ENCODE results near the gene DOCK3. TPM values are rescaled to one million over a fixed set of nuclear protein-coding genes. Genes with fewer than 3 reads are reported as not detected.

The DOCK3 gene
- total RNA-seq, 4 donors from 2014 or later = 0.33 to 5.3 (median 0.50) TPM

- no peak for TF ChIP-seq CTCF (IDR thresholded peaks at IDR 0.05; ENCODE audit: low read depth)
Observed at GRCh38 chr3:50657407-50657806, 17.3 kb upstream of the DOCK3 start.

- TF ChIP-seq CTCF (IDR thresholded peaks at IDR 0.05; ENCODE audit: low read depth) = no peak
Observed at GRCh38 chr3:50657816-50658215, 16.9 kb upstream of the DOCK3 start.

- no peak for TF ChIP-seq CTCF (IDR thresholded peaks at IDR 0.05; ENCODE audit: low read depth)
Observed at GRCh38 chr3:50658416-50658815, 16.3 kb upstream of the DOCK3 start.

GRCh38 chr3:50658831-50659230 lies 15.9 kb upstream of the DOCK3 start:
- no peak for TF ChIP-seq CTCF (IDR thresholded peaks at IDR 0.05; ENCODE audit: low read depth)

GRCh38 chr3:50660386-50660785 lies 14.3 kb upstream of the DOCK3 start:
- no peak for TF ChIP-seq CTCF (IDR thresholded peaks at IDR 0.05; ENCODE audit: low read depth)

GRCh38 chr3:50661321-50661837 lies 13.3 kb upstream of the DOCK3 start:
- TF ChIP-seq CTCF (IDR thresholded peaks at IDR 0.05; ENCODE audit: low read depth) = no peak

- no peak for TF ChIP-seq CTCF (IDR thresholded peaks at IDR 0.05; ENCODE audit: low read depth)
Observed at GRCh38 chr3:50662408-50662807, 12.3 kb upstream of the DOCK3 start.

All from subcutaneous adipose tissue (tissue), 4 donors.